Pons (tissue), 1 donor: ENCODE results near the gene MIA.
"Not testable (repeated sequence)": the region's sequence is repeated elsewhere in the genome, so short reads cannot be mapped to it uniquely, and the experiment has no call there.

Experiments
- DNase-seq: peaks from one replicate; pipeline ENCODE4 v3.0.0-alpha.2; 2016; ENCODE audit warnings: low spot score

MIA gene

DNA sequence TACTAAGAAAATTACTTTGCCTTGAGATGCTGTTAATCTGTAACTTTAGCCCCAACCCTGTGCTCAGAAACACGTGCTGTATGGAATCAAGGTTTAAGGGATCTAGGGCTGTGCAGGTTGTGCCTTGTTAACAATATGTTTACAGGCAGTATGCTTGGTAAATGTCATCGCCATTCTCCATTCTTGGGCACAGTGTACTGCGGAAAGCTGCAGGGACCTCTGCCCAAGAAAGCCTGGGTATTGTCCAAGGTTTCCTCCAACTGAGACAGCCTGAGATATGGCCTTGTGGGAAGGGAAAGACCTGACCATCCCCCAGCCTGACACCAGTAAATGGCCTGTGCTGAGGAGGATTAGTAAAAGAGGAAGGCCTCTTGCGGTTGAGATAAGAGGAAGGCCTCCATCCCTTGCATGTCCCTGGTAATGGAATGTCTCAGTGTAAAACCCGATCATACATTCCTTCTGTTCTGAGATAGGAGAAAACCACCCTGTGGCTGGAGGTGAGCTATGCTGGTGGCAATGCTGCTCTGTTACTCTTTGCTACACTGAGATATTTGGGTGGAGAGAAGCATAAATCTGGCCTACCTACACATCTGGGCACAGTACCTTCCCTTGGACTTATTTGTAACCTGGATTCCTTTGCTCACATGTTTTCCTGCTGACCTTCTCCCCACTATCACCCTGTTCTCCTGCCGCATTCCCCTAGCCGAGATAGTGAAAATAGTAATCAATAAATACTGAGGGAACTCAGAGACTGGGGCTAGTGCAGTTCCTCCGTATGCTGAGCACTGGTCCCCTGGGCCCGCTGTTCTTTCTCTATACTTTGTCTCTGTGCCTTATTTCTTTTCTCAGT is 47.6 kb downstream of the MIA start:
- peak; percentile 49 for DNase-seq

DNA sequence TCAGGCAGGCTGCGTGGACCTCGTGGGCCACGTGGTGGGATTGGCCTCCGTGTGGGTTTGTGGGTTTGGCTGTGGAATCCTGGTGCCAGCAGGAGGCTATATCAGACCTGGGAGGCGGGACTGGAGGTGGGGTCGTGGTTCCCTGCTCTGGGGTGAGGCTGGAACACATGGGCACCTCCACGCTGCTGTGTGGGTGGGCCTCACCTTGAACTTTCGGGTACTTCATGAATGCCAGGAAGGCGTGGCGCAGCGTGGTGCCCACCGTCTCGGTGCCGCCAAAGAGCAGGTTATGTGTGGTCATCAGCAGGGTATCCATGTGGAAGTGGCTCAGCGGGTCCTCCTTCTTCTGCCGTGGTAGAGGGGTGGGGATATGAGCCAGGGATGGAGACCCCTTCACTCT is 49.6 kb downstream of the MIA start:
- not testable (repeated sequence) for DNase-seq

DNA sequence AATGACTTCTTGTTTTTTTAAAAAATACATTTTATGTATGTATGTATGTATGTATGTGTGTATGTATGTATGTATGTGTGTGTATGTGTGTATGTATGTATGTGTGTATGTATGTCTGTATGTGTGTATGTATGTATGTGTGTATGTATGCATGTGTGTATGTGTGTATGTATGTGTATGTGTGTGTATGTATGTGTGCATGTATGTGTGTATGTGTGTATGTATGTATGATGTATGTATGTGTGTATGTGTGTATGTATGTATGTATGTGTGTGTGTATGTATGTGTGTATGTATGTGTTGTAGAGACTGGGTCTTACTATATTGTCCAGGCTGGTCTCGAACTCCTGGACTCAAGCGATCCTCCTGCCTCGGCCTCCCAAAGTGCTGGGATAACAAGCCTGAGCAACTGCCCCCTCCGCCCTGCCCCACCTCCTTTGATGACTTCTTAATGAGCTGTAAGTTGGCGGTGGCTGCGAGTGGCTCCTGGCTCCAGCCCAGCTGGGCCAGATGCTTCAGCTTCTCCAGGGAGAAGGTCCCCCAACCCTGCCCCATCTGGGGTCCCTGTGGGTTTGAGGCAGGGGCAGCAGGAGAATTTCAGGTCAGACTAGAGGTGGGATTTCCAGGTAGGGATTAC is 50.3 kb downstream of the MIA start:
- not testable (repeated sequence) for DNase-seq

GRCh38 chr19:40826312-40826698 is 51.0 kb downstream of the MIA start:
- not testable (repeated sequence) for DNase-seq

DNA sequence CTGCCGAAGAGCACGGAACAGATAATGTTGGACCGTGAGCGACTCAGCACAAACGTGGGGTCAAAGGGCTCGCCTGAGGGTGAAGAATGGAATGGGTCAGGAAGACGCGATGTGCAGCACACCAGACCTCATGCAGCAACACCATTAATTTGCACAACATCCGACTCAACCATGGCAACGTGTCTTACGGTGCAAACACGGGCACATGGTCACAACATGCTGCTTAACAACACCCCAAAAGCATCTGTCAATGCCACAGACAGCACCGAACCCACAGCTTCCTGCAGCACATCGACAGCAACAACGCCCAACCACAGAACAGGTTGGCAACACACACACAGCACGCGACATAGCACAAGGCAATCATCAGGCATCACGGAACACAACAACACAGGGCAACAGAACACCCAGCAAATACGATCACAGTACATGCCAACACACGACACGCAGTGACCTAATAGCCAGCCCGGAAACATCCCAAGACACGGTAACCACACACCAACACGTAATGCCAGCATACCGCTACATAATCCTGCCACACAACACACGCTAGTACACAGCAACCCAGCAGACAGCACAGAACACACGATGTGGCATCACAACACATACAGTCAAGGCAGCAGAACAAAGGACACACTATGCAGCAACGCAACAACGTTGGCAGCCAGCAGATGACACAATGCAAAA is 51.5 kb downstream of the MIA start:
- DNase-seq = peak; percentile 46
